Measurements from ENCODE around the gene SLC46A1. TPM values are rescaled to one million over a fixed set of nuclear protein-coding genes. Genes with fewer than 3 reads are reported as not detected.

SLC46A1 gene
- polyA plus RNA-seq, 1 donor (not counting 4 experiments of a cell fraction or from before 2014, with no cell fraction given) = 1.9 TPM

DNA sequence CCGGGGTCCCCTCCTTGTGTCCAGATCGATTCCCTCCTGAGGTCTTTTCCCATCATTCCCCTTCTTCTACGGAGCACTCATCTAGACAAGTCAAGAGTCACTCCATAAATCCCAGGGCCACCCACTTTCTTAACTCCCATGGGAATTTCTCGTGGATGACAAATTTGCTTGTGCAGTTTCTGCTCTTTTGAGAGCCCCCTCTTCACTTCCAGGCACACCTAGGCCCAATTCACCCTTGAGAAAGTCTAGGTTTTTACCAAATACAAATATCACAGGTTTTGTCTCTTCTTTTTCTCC, 48.2 kb downstream of the SLC46A1 start:
- Histone ChIP-seq H2AFZ (ENCODE audit: control insufficient read depth, low read length) (peak overlapping the region; percentile 91), H3K36me3 (ENCODE audit: control insufficient read depth in 2 of 2, extremely low read depth in 1 of 2, insufficient read depth in 2 of 2, low read length in 2 of 2) (peaks cover 29 to 37% of the 10 kb centered on the region in 2 experiments), H3K27ac (ENCODE audit: control insufficient read depth, insufficient read depth, low read length) (peak overlapping the region; percentile 87), H3K9ac (ENCODE audit: control insufficient read depth, extremely low read depth, insufficient read depth, low read length) (peak overlapping the region; percentile 93), H3K4me1 (ENCODE audit: control insufficient read depth, extremely low read depth, insufficient read depth, low read length) (peaks cover 15% of the 10 kb centered on the region), H3K4me2 (ENCODE audit: control insufficient read depth, extremely low read depth, insufficient read depth, low read depth, low read length) (peak overlapping the region; percentile 83), H3K79me2 (ENCODE audit: control insufficient read depth, insufficient read depth, low read length) (peaks cover 35% of the 10 kb centered on the region), H3K27me3 (ENCODE audit: control insufficient read depth, extremely low read depth, insufficient read depth, low read length) (no peaks in the 10 kb centered on the region), H4K20me1 (ENCODE audit: control insufficient read depth, extremely low read depth, insufficient read depth, low read length) (no peaks in the 10 kb centered on the region), H3K9me3 (ENCODE audit: control insufficient read depth, low read depth, low read length) (no peaks in the 10 kb centered on the region), H3K4me3 (ENCODE audit: control insufficient read depth in 2 of 3, extremely low read depth in 1 of 3, insufficient read depth in 2 of 3, low read depth in 1 of 3, low read length in 3 of 3) (peak overlapping the region; percentile 92 to 98 (median 97)), H3K9me1 (ENCODE audit: control insufficient read depth, extremely low read depth, insufficient read depth, low read length) (no peaks in the 10 kb centered on the region)
- DNase-seq (ENCODE audit: low read depth, low spot score) (no peak), FAIRE-seq (no peak)
- dilution Hi-C loops (cut with MboI; ENCODE audit: extremely low pct_ligation_motif_present, low sequenced_read_pairs) = no loop called here
- TF ChIP-seq EZH2 (IDR thresholded peaks at IDR 0.05; ENCODE audit: low read length) = no peak
- TF ChIP-seq, protein P1, sequence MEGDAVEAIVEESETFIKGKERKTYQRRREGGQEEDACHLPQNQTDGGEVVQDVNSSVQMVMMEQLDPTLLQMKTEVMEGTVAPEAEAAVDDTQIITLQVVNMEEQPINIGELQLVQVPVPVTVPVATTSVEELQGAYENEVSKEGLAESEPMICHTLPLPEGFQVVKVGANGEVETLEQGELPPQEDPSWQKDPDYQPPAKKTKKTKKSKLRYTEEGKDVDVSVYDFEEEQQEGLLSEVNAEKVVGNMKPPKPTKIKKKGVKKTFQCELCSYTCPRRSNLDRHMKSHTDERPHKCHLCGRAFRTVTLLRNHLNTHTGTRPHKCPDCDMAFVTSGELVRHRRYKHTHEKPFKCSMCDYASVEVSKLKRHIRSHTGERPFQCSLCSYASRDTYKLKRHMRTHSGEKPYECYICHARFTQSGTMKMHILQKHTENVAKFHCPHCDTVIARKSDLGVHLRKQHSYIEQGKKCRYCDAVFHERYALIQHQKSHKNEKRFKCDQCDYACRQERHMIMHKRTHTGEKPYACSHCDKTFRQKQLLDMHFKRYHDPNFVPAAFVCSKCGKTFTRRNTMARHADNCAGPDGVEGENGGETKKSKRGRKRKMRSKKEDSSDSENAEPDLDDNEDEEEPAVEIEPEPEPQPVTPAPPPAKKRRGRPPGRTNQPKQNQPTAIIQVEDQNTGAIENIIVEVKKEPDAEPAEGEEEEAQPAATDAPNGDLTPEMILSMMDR (optimal IDR thresholded peaks at IDR 0.05 in 1 of 3, IDR thresholded peaks at IDR 0.05 in 1 of 3, conservative IDR thresholded peaks at IDR 0.05 in 1 of 3; ENCODE audit: extremely low read depth in 1 of 3, insufficient read depth in 2 of 3, low read length in 3 of 3) = no peak

GRCh38 chr17:28357061-28357900, 48.7 kb downstream of the SLC46A1 start, which contains the start of gene POLDIP2:
POLDIP2 (minus strand) TSS chr17:28357527; CDS start chr17:28357448, 79 bp downstream.
- peak within 1 kb of the TSS; percentile 99 for H3K4me2 ChIP-seq (ENCODE audit: control insufficient read depth, extremely low read depth, insufficient read depth, low read depth, low read length)
- FAIRE-seq (no peak), DNase-seq (ENCODE audit: low read depth, low spot score) (no peak)
- H3K27ac ChIP-seq (ENCODE audit: control insufficient read depth, insufficient read depth, low read length) = peak within 1 kb of the TSS; percentile 87
- peak within 1 kb of the TSS; percentile 91 for H2AFZ ChIP-seq (ENCODE audit: control insufficient read depth, low read length)
- TF ChIP-seq, protein P1 (optimal IDR thresholded peaks at IDR 0.05 in 1 of 3, IDR thresholded peaks at IDR 0.05 in 1 of 3, conservative IDR thresholded peaks at IDR 0.05 in 1 of 3; ENCODE audit: extremely low read depth in 1 of 3, insufficient read depth in 2 of 3, low read length in 3 of 3) = no peak
- TF ChIP-seq EZH2 (IDR thresholded peaks at IDR 0.05; ENCODE audit: low read length) = no peak
- H3K4me3 ChIP-seq (ENCODE audit: control insufficient read depth in 2 of 3, extremely low read depth in 1 of 3, insufficient read depth in 2 of 3, low read depth in 1 of 3, low read length in 3 of 3) = peak within 1 kb of the TSS; percentile 92 to 98 (median 97)
- peak within 1 kb of the TSS; percentile 93 for H3K9ac ChIP-seq (ENCODE audit: control insufficient read depth, extremely low read depth, insufficient read depth, low read length)
- no peaks in the 10 kb centered on the region for H3K27me3 ChIP-seq (ENCODE audit: control insufficient read depth, extremely low read depth, insufficient read depth, low read length)
- H3K9me3 ChIP-seq (ENCODE audit: control insufficient read depth, low read depth, low read length) = no peaks in the 10 kb centered on the region
- peaks cover 35% of the 10 kb centered on the region for H3K79me2 ChIP-seq (ENCODE audit: control insufficient read depth, insufficient read depth, low read length)
- H3K36me3 ChIP-seq (ENCODE audit: control insufficient read depth in 2 of 2, extremely low read depth in 1 of 2, insufficient read depth in 2 of 2, low read length in 2 of 2) = peaks cover 32 to 35% of the 10 kb centered on the region in 2 experiments
- H3K4me1 ChIP-seq (ENCODE audit: control insufficient read depth, extremely low read depth, insufficient read depth, low read length) = peaks cover 15% of the 10 kb centered on the region
- H3K9me1 ChIP-seq (ENCODE audit: control insufficient read depth, extremely low read depth, insufficient read depth, low read length) = no peaks in the 10 kb centered on the region
- dilution Hi-C loops (cut with MboI; ENCODE audit: extremely low pct_ligation_motif_present, low sequenced_read_pairs) = no loop called here
- no peaks in the 10 kb centered on the region for H4K20me1 ChIP-seq (ENCODE audit: control insufficient read depth, extremely low read depth, insufficient read depth, low read length)
